Measurements from ENCODE around the gene CEP135.

GRCh38 chr4:55951191-55951922 lies 2.6 kb downstream of the CEP135 start:
- no peak for TF ChIP-seq CTCF (IDR thresholded peaks at IDR 0.05)
- TF ChIP-seq POLR2A (IDR thresholded peaks at IDR 0.05) = no peak

Measured in Peyer's patch (tissue), 4 donors.